ENCODE data around the gene SEC24C.

The SEC24C gene

DNA sequence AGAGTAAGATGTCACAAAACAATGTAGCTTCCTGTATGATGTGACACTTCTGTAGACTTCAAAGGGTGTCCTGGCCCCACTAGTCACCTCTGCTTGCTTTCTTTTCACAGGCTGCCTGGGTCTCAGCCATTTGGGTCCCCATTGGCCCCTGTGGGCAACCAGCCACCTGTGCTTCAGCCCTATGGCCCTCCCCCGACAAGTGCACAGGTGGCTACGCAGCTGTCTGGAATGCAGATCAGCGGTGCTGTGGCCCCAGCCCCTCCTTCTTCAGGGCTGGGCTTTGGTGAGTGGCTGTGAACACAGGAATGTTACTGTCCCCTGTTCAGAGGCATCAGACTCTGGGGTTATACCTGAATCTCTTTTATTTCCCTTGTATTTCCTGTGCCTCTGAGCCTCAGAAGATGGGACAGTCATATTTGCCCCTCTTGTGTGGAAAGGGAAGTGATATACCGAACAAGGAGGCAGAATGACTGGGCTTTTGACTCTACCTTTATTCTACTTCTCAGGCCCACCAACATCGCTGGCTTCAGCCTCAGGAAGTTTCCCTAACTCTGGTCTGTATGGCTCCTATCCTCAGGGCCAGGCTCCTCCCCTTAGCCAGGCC is 15.4 kb downstream of the SEC24C start:
- peaks cover 42% of the 10 kb centered on the region for H3K36me3 ChIP-seq
- DNase-seq = no peak
- no peak overlapping the region for H3K4me3 ChIP-seq (ENCODE audit: low read depth, low read length)
- no peak for TF ChIP-seq CTCF (IDR thresholded peaks at IDR 0.05; ENCODE audit: low read depth, low read length)
- no peaks in the 10 kb centered on the region for H3K27me3 ChIP-seq
- no peaks in the 10 kb centered on the region for H3K4me1 ChIP-seq
- H3K9me3 ChIP-seq = no peaks in the 10 kb centered on the region

DNA sequence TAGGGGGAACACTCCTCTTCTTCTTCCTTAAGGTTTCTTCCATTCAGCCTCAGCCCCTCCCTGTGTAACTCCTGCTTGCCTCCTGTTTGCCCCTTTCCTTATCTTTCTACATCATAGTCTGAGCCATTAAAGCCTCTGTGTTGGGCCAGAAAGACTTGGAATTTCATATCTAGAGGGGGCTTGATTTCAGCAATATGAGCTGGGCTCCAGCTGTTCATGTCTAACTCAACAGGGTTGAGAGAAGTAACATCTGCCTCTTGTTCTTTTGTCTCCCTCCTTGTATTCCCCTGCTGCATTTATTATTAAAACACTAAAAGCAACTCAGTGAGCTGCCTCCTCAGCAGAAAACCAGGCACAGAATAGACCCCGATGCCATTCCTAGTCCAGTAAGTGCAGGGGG is 17.6 kb downstream of the SEC24C start:
- Histone ChIP-seq H3K36me3 (peaks cover 58% of the 10 kb centered on the region), H3K4me3 (ENCODE audit: low read depth, low read length) (no peak overlapping the region), H3K9me3 (no peaks in the 10 kb centered on the region), H3K27me3 (no peaks in the 10 kb centered on the region), H3K4me1 (no peaks in the 10 kb centered on the region)
- DNase-seq = no peak
- TF ChIP-seq CTCF (IDR thresholded peaks at IDR 0.05; ENCODE audit: low read depth, low read length) = no peak

DNA sequence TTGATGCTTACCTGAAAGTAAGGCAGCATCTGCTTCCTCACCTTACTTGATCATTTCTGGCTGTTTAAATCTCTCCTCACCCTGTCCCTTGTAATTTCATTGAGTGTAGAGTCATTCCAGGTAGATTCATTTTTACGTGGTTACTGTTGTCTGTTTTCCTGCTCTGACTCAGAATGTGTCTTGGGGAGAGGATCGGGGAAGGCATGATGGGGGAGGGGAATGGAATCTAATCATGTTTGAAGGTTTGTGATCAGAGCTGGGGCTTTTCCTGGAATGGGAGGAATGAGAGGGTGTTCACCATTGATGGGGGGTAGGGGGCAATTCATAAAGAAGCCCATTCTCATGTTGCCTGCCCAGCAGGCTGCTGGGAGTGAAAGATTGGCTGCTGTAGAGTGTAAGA is 18.7 kb downstream of the SEC24C start:
- no peak overlapping the region for H3K4me3 ChIP-seq (ENCODE audit: low read depth, low read length)
- no peak for TF ChIP-seq CTCF (IDR thresholded peaks at IDR 0.05; ENCODE audit: low read depth, low read length)
- DNase-seq = no peak
- H3K4me1 ChIP-seq = no peaks in the 10 kb centered on the region
- H3K36me3 ChIP-seq = peaks cover 61% of the 10 kb centered on the region
- H3K9me3 ChIP-seq = no peaks in the 10 kb centered on the region
- no peaks in the 10 kb centered on the region for H3K27me3 ChIP-seq

- TF ChIP-seq CTCF (IDR thresholded peaks at IDR 0.05; ENCODE audit: low read depth, low read length) = no peak
- no peak for DNase-seq
- peaks cover 61% of the 10 kb centered on the region for H3K36me3 ChIP-seq
- no peaks in the 10 kb centered on the region for H3K27me3 ChIP-seq
- no peaks in the 10 kb centered on the region for H3K4me1 ChIP-seq
- no peaks in the 10 kb centered on the region for H3K9me3 ChIP-seq
- no peak overlapping the region for H3K4me3 ChIP-seq (ENCODE audit: low read depth, low read length)
Measured at GRCh38 chr10:73763343-73763742, 19.2 kb downstream of the SEC24C start.

- no peak for DNase-seq
- TF ChIP-seq CTCF (IDR thresholded peaks at IDR 0.05; ENCODE audit: low read depth, low read length) = no peak
- Histone ChIP-seq H3K4me3 (ENCODE audit: low read depth, low read length) (no peak overlapping the region), H3K4me1 (no peaks in the 10 kb centered on the region), H3K27me3 (no peaks in the 10 kb centered on the region), H3K9me3 (no peaks in the 10 kb centered on the region), H3K36me3 (peaks cover 66% of the 10 kb centered on the region)
Measured at GRCh38 chr10:73765066-73765465, 20.9 kb downstream of the SEC24C start.

DNA sequence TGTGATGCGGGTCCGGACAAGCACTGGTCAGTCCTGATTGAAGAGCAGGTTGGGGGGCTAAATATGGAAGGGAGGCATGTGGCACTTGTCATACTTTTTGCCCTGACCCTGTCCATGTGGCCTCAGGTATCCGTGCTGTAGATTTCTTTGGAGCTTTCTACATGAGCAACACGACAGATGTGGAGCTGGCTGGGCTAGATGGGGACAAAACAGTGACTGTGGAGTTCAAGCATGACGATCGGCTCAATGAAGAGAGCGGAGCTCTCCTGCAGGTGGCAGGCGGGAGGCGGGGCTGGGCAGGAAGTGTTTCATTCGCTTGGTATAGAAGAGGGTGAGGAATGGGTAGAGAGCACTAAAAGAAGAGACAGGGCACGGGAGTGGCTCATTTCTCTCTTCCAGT is 24.7 kb downstream of the SEC24C start:
- Histone ChIP-seq H3K36me3 (peaks cover 43% of the 10 kb centered on the region), H3K4me3 (ENCODE audit: low read depth, low read length) (no peak overlapping the region), H3K4me1 (no peaks in the 10 kb centered on the region), H3K9me3 (no peaks in the 10 kb centered on the region), H3K27me3 (no peaks in the 10 kb centered on the region)
- DNase-seq = no peak
- no peak for TF ChIP-seq CTCF (IDR thresholded peaks at IDR 0.05; ENCODE audit: low read depth, low read length)

All from BE2C (cell line).